Keratinocyte (primary cell): ENCODE data around the gene CELSR1.

ENCODE experiments used
- CTCF ChIP-seq, 3 experiments: IDR thresholded peaks in 1 of 3; conservative IDR thresholded peaks in 1 of 3; optimal IDR thresholded peaks in 1 of 3; 2 replicates in 2 of 3; 3 replicates in 1 of 3; pipeline versions ENCODE3 to v1.5.1; 2011; ENCODE audit warnings: low read length in 3 of 3, mild to moderate bottlenecking in 3 of 3, moderate library complexity in 2 of 3, control low read depth in 1 of 3, inconsistent platforms in 1 of 3; ENCODE audit not compliant: insufficient read depth in 2 of 3; ENCODE audit errors: extremely low read depth in 1 of 3
- EZH2 ChIP-seq: IDR thresholded peaks from one replicate; pipeline ENCODE4 v1.6.1; 2012; ENCODE audit warnings: inconsistent platforms, mild to moderate bottlenecking, low read length, moderate library complexity

- TF ChIP-seq EZH2: no peak
- no peak for TF ChIP-seq CTCF (optimal IDR thresholded peaks at IDR 0.05 in 1 of 3, IDR thresholded peaks at IDR 0.05 in 1 of 3, conservative IDR thresholded peaks at IDR 0.05 in 1 of 3; ENCODE audit: extremely low read depth in 1 of 3, insufficient read depth in 2 of 3, low read length in 3 of 3)
Observed at GRCh38 chr22:46473896-46474557, 63.4 kb downstream of the CELSR1 start.
